Mesendoderm (in vitro differentiated cells): ENCODE measurements around the gene CFAP100.

ENCODE experiments used
- DNase-seq: peaks from one replicate; pipeline ENCODE4 v3.0.0; 2013
- H2AK5ac ChIP-seq: 2 replicates; pipeline ENCODE4 v1.6.1; 2013; ENCODE audit warnings: low read length, inconsistent platforms
- H2BK120ac ChIP-seq: 2 replicates; pipeline ENCODE4 v1.6.1; 2013; ENCODE audit warnings: low read depth, mild to moderate bottlenecking, low read length, moderate library complexity, mixed read lengths
- H2BK15ac ChIP-seq: replicated peaks from 2 replicates; pipeline ENCODE4 v1.6.1; 2013; ENCODE audit warnings: low read depth, mild to moderate bottlenecking, moderate library complexity
- H2BK5ac ChIP-seq: 2 replicates; pipeline ENCODE4 v1.6.1; 2013; ENCODE audit warnings: low read length, inconsistent platforms
- H3K18ac ChIP-seq: 2 replicates; pipeline ENCODE4 v1.6.1; 2013; ENCODE audit warnings: mild to moderate bottlenecking, low read length, mixed read lengths
- H3K23ac ChIP-seq: one replicate; pipeline ENCODE4 v1.6.1; 2013; ENCODE audit warnings: low read length
- H3K27ac ChIP-seq: 2 replicates; pipeline ENCODE4 v1.5.1; 2013; ENCODE audit warnings: low read depth, mild to moderate bottlenecking, inconsistent platforms, low read length, moderate library complexity
- H3K27me3 ChIP-seq: 2 replicates; pipeline ENCODE4 v1.6.1; 2013; ENCODE audit warnings: low read length, control low read depth, mild to moderate bottlenecking, inconsistent platforms; ENCODE audit not compliant: insufficient read depth, poor library complexity
- H3K36me3 ChIP-seq: 2 replicates; pipeline ENCODE4 v1.6.1; 2013; ENCODE audit warnings: low read length, inconsistent platforms; ENCODE audit not compliant: control insufficient read depth, insufficient read depth
- H3K4ac ChIP-seq: one replicate; pipeline ENCODE4 v1.6.1; 2013; ENCODE audit warnings: low read depth, mild to moderate bottlenecking, low read length, moderate library complexity
- H3K4me1 ChIP-seq: 2 replicates; pipeline ENCODE4 v1.6.1; 2013; ENCODE audit warnings: low read depth, low read length, inconsistent platforms; ENCODE audit not compliant: control insufficient read depth
- H3K4me2 ChIP-seq: 2 replicates; pipeline ENCODE4 v1.6.1; 2013; ENCODE audit warnings: low read length
- H3K4me3 ChIP-seq: 2 replicates; pipeline ENCODE4 v1.5.1; 2013; ENCODE audit warnings: mild to moderate bottlenecking, low read length
- H3K56ac ChIP-seq: one replicate; pipeline ENCODE4 v1.6.1; 2013; ENCODE audit warnings: low read length
- H3K79me1 ChIP-seq: 2 replicates; pipeline ENCODE4 v1.6.1; 2013; ENCODE audit warnings: low read length, inconsistent platforms
- H3K79me2 ChIP-seq: 2 replicates; pipeline ENCODE4 v1.6.1; 2013; ENCODE audit warnings: mild to moderate bottlenecking, low read length; ENCODE audit not compliant: control insufficient read depth, insufficient read depth
- H3K9ac ChIP-seq: 2 replicates; pipeline ENCODE4 v1.6.1; 2013; ENCODE audit warnings: low read length, inconsistent platforms
- H4K5ac ChIP-seq: one replicate; pipeline ENCODE4 v1.6.1; 2013; ENCODE audit warnings: low read length
- H4K8ac ChIP-seq: one replicate; pipeline ENCODE4 v1.6.1; 2013; ENCODE audit warnings: low read depth, mild to moderate bottlenecking, control low read depth, low read length, moderate library complexity
- WGBS: extraction: QIAGEN DNeasy Blood & Tissue Kit; methylation state at CpG from one replicate; pipeline ENCODE4 v1.1.7; 2013; ENCODE audit warnings: low lambda C conversion rate, missing lambda C conversion rate; ENCODE audit not compliant: insufficient coverage; ENCODE audit errors: extremely low coverage; 5-methylcytosine and 5-hydroxymethylcytosine counted together

CFAP100 gene

DNA sequence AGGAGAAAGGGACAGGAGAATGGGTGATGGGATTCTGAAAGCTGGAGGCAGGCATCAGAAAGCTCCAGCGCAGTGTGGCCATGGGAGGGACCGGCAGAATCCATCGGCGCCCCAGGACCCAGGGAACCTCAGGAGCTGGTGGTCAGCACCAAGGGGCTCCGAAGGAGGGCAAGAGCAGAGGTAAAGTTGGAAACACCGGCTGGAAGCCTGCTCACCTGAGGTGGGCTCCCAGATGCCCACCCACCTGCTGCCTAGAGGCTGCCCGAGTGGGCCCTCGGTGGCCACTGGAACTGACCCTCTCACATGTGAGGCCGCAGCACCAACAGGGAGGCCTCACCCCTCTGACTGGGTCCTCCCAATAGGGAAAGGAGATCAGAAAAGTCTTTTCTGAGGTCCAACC, 91.2 kb downstream of the CFAP100 start:
- Histone ChIP-seq H3K4me1 (no peaks in the 10 kb centered on the region), H3K4me3 (no peak overlapping the region), H4K8ac (no peak overlapping the region), H3K27me3 (no peaks in the 10 kb centered on the region), H2BK5ac (no peak overlapping the region), H3K4me2 (no peak overlapping the region), H3K9ac (no peak overlapping the region), H3K27ac (no peak overlapping the region), H3K4ac (no peak overlapping the region), H2BK15ac (no peak overlapping the region), H3K36me3 (no peaks in the 10 kb centered on the region), H4K5ac (no peak overlapping the region), H3K18ac (no peak overlapping the region), H3K56ac (no peak overlapping the region), H2AK5ac (no peak overlapping the region), H3K23ac (no peak overlapping the region), H3K79me2 (no peaks in the 10 kb centered on the region), H3K79me1 (no peaks in the 10 kb centered on the region), H2BK120ac (no peak overlapping the region)
- no CpG with 5 or more reads among the region's 9 CpGs for WGBS
- DNase-seq: no peak
